ENCODE results near the gene PRXL2A.
A peak's percentile ranks its signal among the peaks of the same experiment; 100 is the strongest.
"Not testable (repeated sequence)": the region's sequence is repeated elsewhere in the genome, so short reads cannot be mapped to it uniquely, and the experiment has no call there.

Gene PRXL2A

DNA sequence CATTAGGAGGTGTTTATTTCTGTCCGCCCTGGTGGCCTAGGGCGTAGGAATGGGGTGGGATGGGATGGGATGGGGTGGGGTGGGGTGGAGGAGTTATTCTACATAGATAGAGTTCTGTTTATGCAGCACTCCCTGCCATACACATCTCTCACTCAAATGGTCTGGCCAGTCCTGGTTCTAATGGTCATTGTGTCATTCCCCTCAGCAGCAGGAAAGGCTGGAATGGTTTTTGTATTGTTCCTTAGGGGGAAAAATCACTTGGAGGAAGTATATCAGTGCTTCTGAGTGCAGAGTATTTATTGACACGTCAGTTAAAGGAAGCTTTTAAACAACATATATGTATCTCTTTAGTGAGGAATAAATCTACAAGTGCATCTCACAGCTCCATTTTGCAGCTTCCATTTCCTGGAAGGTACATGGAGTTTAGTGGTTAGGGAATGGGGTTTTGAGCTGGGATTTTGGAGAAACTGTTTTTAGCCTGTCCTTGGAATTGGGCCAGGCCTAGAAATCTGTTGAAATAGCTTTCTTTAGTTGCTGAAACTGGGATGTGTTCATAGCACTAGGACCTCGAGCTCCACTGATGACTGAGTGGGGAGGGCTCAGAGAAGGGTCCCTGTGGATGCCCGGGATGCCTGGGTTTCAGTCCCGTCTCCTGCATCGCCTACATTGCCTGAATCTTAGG, 54.1 kb downstream of the PRXL2A start:
- no peak for DNase-seq

DNA sequence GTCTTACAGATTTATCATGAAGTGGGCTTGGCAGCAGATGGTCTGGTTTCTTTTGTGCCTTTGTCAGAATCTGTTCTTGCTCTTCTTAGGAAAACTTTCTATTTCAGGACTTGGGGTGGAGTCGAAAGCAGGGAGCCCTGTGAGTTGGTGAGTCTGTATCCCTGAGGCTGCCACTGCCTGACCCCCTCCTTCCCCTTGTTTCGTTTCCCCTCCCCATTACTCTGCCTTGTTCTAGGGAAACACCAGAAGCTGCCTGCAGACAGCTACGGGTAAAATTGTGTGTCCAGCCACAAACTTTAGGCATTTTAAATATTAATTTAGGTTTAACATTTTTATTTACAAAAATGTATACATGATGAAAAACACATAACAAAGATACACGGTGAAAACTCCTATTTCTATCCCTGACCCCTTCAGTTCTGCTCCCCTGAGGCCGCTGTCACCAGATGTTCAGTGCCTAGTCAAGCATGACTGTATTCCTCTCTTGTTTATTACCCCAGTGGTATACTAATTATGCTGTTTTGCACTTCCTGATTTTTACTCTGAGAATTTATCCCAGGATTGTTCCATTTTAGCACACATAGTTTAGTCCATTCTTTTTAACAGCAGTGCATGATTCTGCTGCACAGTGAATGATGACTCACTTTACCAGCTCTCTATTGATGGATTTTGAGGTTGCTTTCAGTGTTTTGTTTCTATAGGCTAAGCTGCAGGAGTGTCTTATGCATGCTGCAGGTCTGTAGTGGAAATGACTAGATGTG, 54.8 kb downstream of the PRXL2A start:
- DNase-seq: no peak

DNA sequence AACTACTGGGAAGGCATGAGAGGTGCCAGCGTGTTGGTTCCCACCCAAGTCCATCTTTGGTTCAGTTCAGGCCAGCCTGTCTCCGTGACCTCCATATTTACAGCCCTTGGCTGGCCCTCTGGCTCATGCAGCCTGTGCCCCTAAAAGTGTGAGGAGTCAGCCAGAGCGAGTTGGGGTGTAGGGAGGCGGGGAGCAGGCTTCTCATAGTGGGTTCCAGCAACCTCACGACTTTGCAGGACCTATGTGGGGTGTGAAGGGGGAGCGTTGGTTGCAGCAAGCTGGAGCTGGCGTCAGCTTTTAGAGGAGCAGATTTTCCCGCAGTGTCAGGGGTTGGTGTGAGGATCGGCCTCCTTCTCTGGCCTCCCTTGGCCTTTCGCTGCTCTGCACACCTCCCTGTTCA, 55.5 kb downstream of the PRXL2A start:
- DNase-seq: no peak

DNA sequence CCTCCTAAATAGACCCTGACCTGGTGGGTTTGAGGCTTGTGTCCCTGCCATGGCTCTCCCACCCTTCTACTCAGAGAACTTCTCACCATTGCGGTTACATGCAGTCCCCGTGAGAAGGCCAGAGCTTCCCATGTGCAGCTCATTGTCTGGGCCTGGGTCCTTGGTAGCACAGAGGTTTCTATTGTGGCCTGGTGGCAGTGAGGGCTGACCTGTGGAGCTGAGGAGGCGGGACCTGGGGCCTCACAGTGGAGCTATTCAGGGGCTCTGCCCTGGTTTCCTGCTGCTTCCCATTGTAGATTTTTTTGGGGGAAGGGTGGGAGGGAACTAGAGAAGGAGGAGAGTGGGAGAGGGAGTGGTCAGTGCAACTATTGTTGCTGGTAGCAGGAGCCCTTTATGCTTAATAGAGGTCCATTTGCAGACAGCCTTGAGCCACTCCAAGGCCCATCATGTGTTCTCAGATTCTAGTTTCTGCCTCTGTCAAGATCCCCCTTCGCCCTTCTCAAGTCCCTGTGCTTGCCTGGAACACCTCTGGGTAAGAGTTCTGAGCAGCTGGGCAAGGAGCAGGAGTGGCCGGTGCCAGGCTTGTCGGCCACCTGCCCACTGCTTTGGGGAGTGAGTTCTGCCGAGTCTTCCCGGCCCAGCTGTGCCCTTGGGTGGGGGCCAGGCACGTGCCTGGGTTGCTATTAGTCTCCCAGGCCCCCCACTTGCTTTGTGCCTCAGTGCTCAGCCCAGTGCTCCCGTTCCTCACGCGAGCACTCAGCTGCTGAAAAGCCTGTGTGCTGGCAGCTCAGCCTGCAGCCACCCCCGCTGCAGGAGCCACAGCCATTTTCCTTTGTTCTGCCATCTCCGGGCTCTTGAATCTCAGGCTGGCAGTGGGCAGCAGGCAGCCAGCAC, 56.5 kb downstream of the PRXL2A start:
- no peak for DNase-seq

DNA sequence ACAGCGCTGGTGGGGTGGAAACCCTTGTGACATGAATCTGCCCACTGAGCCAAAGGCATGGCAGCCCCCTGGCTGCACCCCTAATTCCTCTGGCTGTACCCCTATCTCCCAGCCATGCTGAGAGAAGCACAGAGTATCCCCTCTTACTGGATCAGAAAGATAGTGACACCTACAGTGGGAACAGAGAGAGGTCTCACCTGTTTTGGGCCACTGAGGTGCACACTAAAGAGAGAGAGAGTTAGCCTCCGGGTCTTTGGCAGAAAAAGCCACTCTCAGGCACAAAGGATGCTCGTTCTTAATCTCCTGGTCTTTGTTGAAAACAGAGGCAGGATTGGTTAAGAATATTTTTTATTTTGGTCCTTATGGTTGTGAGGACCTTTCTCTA, 57.1 kb downstream of the PRXL2A start:
- DNase-seq: no peak

DNA sequence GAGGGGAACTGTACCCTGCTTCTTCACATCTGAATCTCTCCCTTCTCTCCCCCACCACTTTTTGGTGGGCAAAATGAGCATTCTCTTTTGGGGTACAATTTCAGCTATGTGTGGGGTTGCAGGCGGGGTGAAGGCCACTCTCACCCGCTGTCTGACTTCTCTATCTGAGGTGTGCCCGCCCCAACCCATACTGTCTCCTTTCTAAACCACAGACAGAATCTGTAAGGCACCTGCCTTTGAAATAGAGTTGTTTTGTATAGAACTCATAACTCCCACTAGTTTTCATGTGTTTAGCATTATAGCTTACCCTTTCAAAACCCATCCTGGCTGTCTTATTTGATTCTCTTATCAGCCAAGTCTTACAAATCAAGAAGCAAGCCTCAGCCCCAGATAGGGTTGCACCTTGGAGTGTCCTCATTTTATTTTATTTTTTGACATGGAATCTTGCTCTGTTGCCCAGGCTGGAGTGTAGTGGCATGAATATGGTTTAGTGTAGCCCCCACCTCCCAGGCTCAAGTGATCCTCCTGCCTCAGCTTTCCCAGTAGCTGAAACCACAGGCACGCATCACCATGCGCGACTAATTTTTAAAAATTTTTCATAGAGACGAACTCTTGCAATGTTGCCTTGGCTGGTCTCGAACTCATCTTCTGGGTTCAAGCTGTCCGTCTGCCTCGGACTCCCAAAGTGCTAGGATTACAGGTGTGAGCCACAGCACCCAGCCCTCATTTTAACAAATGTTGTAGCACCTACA, 57.7 kb downstream of the PRXL2A start:
- DNase-seq: peak; percentile 42 to 45

DNA sequence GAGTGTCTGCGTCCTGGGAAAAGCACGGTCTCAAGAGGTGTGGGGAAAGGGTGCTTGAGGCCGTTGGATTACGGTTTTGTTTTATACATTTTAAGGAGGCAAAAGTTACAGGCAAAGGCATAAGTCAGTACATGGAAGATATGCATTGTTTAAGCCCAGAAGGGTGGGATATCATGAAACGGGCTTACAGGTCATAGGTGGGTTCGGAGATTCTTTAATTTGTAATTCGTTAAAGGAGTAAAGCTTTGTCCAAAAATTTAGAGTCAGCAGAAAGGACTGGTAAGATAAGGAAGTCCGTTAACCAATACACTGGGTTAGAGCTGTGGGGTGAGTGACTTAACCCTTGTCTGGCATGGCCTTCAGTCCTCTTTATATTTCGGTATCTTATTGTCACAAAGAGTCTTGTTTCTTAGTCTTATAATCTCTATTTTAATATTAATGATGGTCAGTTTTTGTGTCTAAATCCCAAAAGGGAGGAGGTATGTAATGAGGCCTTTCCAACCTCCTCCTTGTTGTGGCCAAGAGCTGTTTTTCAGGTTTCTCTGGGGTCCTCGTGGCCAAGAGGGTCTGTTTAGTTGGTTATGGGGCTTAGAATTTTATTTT, 58.5 kb downstream of the PRXL2A start:
- DNase-seq: no peak

DNA sequence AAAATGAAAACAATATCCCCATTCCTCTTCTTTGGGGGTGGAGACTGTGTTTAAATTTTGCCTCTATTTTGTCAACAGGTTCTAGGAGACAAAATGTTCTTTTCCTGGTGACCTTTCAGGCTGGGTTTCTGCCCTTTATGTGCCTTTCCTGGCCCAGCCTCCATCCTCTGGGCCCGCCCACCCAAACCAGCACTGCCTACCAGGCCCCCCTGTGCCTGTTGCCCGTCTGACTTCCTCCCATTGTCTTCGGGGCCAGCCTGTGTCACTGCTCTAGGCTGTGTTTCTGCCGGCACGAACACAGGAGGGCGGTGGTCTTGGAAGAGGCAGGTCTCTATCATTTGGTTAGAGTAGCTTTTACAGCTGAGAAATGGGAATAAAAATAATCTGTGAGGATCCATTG, 59.7 kb downstream of the PRXL2A start:
- DNase-seq: peak; percentile 55 to 59

DNA sequence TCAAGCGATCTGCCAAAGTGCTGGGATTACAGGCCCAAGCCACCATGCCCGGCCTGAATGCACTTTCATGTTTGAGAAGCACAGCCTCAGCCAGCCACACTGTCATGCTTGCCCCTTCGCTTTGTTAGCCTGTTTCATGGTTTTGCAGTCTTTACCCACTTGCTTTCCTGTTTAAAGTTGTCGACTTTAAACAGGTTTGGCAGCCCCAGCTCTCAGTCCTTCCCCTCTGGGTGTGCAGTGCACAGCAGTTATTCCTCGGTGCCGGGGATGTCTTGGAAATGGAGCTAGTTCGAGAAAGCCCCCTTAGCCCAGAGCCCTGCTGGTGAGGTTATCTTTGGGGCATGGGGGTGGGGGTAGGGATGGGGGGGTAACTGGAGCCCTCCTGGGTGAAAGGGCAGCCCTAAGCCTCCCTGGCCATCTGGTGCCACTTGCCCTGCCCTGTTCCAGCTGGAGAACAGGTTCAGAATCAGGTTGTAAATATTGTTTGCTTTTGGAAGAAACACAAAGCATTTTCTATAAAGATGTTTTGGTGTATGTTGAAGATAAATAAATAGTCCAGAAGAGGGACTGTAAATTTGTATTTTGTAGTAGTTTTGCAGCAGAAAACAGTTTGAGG, 60.6 kb downstream of the PRXL2A start:
- DNase-seq: no peak

DNA sequence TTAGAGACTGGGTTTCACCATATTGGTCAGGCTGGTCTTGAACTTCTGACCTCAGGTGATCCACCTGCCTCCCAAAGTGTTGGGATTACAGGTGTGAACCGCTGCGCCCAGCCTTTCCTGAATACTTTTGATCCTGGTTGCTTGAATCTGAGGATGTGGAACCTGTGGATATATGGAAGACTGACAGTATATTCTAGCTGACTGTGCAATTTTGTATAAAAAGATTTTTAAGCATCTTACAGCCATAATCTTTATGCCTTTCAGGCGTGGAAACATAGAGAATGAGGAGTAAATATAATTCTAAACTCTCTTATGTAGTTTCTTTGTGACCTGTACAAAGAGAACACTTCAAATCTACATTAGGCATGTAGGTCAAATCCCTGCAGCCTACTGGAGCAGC, 61.9 kb downstream of the PRXL2A start:
- DNase-seq: no peak

DNA sequence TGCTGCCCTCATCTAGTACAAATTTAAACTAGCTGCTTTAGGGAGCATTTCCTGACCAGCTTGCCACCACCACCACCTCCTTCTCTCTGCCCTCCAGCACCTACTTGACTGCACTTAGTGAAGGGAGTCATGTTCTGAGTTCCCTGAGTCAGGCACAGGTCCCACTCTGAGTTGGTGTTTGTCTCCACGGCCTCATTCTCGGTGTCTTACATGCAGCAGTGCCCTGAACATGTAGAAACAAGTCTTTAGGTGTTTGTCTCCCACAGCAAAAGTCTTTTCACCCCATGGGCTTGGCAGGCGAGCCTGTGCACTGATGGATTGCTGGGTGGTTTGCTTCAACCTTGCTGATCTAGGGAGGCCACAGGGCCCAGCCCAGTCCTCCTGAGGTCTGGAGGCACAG, 62.6 kb downstream of the PRXL2A start:
- no peak for DNase-seq

DNA sequence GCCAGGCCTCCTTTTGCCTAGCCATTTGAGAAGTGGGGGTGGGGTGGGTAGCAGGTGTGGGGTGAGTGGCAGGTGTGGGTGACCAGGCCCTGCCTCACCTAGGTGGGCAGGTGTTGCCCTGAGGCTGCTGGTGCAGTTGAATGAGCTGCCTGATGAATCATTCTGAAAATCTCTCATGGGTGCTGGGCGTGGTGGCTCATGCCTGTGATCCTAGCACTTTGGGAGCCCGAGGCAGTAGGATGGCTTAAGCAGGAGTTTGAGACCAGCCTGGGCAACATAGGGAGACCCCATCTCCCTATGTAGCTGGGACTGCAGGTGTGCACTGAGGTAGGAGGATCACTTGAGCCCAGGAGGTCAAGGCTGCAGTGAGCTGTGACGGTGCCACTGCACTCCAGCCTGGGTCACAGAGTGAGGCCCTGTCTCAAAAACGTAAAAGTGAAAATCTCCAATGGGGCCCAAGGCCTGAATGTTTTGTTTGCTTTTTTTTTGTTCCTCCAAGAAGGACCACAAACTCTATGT, 63.4 kb downstream of the PRXL2A start:
- DNase-seq: peak; percentile 29 to 31

DNA sequence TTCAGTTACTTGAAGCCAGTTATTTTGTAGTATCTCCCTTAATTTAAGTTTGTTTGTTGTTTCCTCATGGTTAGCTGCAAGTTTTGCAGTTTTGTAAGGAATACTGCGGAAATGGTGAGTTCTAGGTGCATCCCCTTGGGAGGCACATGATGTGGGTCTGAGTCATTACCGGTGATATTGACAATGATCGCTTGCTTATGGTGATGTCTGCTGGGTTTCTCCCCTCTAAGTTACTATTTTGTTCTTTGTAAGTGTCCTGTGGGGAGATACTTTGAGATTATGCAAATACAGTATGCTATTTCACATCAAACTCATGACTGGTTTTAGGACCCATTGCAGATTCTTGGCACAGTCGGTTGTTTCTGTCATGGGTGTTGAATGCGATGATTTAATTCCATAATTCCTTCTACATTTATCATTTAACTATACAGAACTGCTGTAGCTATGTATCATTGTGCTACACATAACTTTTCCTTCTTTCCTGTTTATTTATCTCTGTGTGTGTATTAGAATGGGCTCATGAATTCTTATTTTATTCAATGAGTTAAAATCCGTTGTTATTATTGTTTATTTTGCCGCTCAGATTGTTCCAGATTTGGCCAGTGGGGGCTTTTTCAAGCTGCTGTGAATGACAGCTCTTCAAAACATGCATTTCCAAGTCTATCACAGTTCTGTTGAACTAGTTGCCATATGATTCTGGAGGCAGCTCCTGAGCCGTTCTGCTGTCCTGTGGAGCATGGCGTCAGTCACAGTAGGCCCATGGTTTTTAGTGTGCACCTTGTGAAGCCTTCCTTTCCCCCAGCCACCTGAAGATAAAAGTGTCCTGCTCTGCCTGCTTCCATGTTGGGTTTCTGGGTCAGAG, 64.1 kb downstream of the PRXL2A start:
- no peak for DNase-seq

DNA sequence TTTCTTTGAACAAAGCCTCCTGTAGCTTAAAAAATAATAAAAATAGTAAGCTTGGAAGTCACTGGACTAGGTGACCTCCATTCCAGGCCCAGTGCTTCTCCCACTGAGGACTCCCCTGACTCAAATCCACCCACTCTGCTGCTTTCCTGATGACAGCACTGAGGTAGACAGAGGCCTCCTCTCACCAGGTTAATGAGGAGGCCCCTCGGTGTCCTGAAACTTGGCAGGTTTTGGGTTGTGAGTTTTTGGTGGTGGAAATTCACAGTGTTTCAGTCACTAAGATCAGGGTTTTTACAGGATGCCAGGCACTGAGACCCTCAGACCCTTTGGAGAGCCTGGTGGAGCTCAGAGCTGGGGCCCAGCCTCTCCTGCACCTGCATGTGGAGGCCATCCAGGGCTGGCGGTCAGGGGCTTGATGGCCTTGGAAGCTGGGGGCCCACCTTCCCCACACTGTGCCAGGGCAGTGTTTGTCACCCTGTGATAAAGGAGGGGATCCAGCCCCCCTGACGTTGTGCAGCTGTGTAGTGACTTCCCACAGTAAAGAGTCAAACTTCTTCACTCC, 64.8 kb downstream of the PRXL2A start:
- DNase-seq: no peak

DNA sequence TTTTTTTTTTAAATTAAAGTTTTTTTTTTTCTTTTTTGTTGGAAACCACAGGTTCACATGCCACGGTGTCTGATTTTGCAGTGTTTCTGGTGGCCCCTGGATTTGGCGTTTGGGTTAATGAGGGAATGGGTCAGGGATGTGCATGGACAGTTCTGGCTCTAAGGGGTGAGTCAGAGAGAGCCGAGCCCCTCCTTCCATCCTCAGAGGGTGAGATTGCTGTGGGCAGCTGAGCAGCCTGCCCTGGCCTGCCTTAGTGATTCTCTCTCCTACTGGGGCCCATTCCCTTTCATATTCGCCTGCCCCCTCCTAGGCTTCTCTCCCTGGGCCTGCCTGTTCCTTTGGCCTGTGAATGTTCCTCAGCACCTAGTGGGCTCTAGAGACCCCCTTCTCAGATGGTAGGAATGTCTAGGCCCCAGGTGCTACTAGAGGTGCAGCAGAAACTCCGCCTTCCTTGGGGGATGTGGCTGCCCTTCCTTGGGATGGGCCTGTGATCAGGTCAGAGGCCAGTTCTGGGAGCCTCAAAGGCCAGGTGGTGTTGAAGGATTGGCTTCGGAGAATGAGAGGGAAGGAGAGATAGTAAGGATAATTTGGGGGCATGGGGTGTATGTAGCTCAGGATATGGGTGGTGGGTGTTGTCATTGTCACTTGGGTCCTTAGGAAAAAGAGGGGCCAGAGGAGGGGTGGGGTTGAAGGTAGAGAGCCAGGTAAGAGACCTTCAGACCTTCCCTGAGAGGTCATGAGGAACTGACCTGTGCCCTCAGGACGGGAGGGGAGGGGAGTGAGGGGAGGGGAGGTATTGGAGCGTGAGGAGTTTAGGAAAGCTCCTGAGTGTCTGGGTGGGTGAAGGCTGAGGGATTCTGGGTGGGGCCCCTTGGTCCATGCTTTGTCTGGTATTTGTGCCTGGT, 65.6 kb downstream of the PRXL2A start:
- DNase-seq: no peak

DNA sequence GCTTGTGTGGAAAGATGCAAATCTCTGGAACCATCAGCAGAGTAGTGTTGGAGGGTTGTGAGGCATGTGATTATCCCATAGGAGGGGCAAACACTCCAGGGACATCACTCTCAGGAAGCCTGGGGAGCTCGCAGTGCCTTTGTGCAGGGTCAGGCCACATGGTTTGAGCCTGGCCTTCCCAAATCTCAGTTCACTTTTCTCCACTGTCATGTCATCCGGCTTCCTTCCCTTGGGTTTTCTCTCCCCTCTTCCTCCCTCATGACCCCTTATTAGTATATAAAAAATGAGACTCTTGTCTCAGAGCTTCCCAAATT, 66.2 kb downstream of the PRXL2A start:
- DNase-seq: no peak

DNA sequence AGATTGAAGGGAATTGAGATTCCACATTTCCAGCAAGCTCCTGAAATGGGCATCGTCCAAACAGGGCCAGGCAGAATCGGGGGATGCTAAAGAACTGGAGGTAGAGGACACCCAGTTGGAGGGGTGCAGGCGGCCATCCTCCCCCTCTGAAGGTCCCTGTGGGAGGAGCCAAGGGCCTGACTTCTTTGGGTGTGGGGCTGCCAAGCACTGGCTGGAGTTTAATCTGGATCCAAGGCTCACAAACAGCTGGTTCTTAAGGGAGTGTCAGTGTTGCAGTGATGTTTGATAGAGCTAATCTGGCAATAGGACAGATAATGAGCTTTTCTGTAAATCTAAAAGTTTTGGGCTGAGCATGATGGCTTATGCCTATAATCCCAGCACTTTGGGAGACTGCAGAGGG, 66.6 kb downstream of the PRXL2A start:
- no peak for DNase-seq

DNA sequence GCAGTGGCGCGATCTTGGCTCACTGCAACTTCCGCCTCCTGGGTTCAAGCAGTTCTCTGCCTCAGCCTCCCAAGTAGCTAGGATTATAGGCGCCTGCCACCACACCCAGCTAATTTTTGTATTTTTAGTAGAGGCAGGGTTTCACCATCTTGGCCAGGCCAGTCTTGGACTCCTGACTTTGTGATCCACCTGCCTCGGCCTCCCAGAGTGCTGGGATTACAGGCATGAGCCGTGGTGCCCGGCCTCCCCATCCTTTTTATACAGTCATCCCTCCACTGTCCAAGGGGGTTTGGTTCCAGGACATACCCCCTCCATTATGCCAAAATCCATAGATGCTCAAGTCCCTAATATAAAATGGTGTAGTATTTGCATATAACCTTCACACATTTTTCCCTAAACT, 67.3 kb downstream of the PRXL2A start:
- DNase-seq: not testable (repeated sequence)

DNA sequence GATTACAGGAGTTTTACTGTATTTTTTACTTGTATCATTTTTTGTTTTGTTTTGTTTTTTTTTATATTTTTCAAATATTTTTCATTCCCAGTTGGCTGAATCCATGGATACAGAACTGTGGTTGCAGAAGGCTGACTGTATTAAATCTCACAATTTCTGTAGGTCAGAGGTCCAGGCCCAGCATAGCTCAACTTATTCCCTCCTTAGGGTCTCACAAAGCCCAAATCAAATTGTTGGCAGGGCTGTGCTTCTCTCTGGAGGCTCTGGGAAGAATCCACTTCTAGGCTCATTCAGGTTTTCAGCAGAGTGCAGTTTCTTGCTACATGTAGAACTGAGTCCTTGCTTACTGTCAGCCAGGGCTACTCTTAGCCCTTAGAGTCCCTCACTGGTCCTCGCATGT, 68.3 kb downstream of the PRXL2A start:
- no peak for DNase-seq

DNA sequence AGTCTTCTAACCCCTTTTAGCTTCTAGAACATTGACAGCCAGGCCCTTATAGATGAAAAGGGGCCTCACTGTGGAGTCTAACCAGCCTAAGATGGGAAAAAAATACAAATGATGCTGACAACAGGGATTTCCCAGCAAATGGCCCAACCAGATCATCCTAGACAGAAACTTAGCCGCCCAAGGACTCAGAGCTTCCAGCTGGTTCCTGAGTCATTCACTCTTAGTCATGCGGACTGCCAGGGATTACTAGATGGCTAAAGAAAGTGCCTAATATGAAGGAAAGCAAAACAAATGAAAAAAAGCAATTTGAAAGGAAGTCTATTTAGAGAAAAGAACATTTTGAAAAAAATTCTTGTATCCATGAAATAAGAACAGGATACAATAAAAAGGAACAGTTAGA, 69.5 kb downstream of the PRXL2A start:
- no peak for DNase-seq

Measured in activated CD4-positive, alpha-beta T cell treated with anti-CD3 and anti-CD28 coated beads, Interleukin-2, amount 50 U/mL, for 4 hours (primary cell).